MG63 (cell line): ENCODE results near the gene BCAR3. TPM values are rescaled to one million over a fixed set of nuclear protein-coding genes. Genes with fewer than 3 reads are reported as not detected.
A peak's percentile ranks its signal among the peaks of the same experiment; 100 is the strongest.
"Not testable (repeated sequence)": the region's sequence is repeated elsewhere in the genome, so short reads cannot be mapped to it uniquely, and the experiment has no call there.

Experiments used
- DNase-seq: peaks from one replicate; pipeline ENCODE4 v3.0.0-alpha.2; 2020
- H3K27me3 ChIP-seq: fragments of 250-450 bp; sonication (Bioruptor Pico); 2 replicates; pipeline ENCODE4 v1.5.1; 2020; ENCODE audit warnings: mild to moderate bottlenecking, moderate library complexity
- H3K36me3 ChIP-seq: fragments of 250-450 bp; sonication (Bioruptor Pico); 2 replicates; pipeline ENCODE4 v1.5.1; 2020; ENCODE audit warnings: mild to moderate bottlenecking, moderate library complexity
- H3K4me3 ChIP-seq: fragments of 250-450 bp; sonication (Bioruptor Pico); 2 replicates; pipeline ENCODE4 v1.5.1; 2020; ENCODE audit warnings: mild to moderate bottlenecking, moderate library complexity
- H3K9me3 ChIP-seq: fragments of 250-450 bp; sonication (Bioruptor Pico); 2 replicates; pipeline ENCODE4 v1.5.1; 2020; ENCODE audit warnings: mild to moderate bottlenecking, moderate library complexity
- total RNA-seq: library from RNA; depleted of rRNA; stranded (reverse); fragments of >200 nt; shearing (Covaris generic); gene quantifications from 2 replicates; pipeline ENCODE4 v1.2.3, GENCODE V29; 2014; ENCODE audit warnings: low replicate concordance

The BCAR3 gene
- total RNA-seq, 1 experiment from 2014 or later = 26.0 TPM

DNA sequence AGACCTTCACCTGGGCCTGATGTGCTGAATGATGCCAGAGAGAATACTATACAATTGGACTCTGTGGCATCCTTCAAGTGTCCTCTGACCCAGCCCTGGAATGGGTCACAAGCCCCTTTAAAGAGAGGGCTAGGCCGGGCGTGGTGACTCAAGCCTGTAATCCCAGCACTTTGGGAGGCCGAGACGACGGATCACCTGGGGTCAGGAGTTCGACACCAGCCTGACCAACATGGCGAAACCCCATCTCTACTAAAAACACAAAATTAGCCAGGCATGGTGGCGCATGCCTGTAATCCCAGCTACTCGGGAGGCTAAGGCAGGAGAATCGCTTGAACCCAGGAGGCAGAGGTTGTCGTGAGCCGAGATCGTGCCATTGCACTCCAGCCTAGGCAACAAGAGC lies 15.9 kb upstream of the BCAR3 start:
- not testable (repeated sequence) for H3K4me3 ChIP-seq, H3K9me3 ChIP-seq, DNase-seq, H3K36me3 ChIP-seq, H3K27me3 ChIP-seq

- DNase-seq = no peak
- H3K36me3 ChIP-seq = no peaks in the 10 kb centered on the region
- no peaks in the 10 kb centered on the region for H3K9me3 ChIP-seq
- no peaks in the 10 kb centered on the region for H3K27me3 ChIP-seq
- no peak overlapping the region for H3K4me3 ChIP-seq
These were observed 13.9 kb upstream of the BCAR3 start for GRCh38 chr1:93695411-93696005.

DNA sequence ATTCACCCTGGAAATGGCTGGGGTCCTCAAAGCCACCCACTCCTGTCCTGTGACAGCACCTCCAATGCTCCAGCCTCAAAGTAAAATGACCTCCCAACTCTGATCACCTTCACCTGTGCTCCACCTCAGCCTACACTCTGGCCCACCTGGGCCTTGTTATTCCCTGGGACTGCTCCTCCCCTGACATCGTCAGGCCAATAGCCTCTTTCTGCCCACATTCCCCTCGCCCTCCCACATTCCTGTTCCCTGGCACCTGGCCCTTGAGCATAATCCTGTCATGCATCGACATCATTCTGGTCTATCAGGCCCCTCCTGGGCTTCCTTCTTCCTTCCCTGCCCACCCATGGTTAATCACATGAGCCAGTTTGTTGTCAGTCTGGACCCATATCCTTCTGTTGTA lies 13.2 kb upstream of the BCAR3 start:
- no peak overlapping the region for H3K4me3 ChIP-seq
- DNase-seq = peak; percentile 65
- no peaks in the 10 kb centered on the region for H3K27me3 ChIP-seq
- no peaks in the 10 kb centered on the region for H3K9me3 ChIP-seq
- no peaks in the 10 kb centered on the region for H3K36me3 ChIP-seq

DNA sequence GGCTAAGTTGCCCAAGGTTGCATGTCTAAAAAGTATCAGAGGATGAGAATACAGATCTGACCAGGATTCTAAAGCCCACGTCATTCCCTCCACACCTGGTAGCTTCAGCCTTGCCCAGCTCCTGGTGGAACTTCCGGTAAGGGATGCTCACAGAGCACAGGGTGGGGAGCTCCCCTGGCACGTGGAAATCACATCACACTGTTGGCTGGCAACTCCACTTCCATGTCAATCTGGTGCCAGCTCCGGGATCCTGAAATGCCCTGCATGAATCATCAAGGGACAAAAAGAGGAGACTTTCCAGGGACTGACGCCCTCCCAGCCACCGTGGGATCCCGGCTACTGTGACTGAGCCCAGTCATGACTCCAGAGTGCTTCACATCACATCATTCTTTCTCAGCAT lies 12.4 kb upstream of the BCAR3 start:
- DNase-seq = peak; percentile 46
- Histone ChIP-seq H3K4me3 (no peak overlapping the region), H3K9me3 (no peaks in the 10 kb centered on the region), H3K36me3 (no peaks in the 10 kb centered on the region), H3K27me3 (no peaks in the 10 kb centered on the region)

GRCh38 chr1:93692983-93693591 lies 11.4 kb upstream of the BCAR3 start:
- peak; percentile 89 for DNase-seq
- Histone ChIP-seq H3K36me3 (no peaks in the 10 kb centered on the region), H3K27me3 (no peaks in the 10 kb centered on the region), H3K4me3 (peak overlapping the region; percentile 24), H3K9me3 (no peaks in the 10 kb centered on the region)

DNA sequence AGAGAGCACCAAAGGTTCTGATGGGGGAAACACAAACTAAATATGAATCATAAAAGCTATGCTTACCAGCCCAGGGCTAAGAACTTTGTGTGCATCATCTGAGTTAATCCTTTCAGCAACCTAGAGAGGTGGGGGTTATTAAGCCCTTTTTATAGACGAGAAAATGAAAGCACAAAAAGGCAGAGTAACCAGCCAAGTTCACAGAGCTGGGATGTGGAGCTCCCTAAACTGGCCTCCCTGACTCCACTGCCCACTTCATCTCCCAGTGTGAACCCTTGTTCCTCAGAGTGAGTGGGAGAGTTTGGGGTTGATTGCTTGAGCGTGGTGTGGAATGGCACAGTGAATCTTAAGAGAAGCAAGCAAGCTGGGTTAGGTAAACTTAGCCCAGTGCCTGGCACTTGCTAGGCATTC lies 10.8 kb upstream of the BCAR3 start:
- Histone ChIP-seq H3K9me3 (no peaks in the 10 kb centered on the region), H3K27me3 (no peaks in the 10 kb centered on the region), H3K36me3 (no peaks in the 10 kb centered on the region), H3K4me3 (peak overlapping the region; percentile 24)
- peak; percentile 54 for DNase-seq

- Histone ChIP-seq H3K27me3 (no peaks in the 10 kb centered on the region), H3K36me3 (no peaks in the 10 kb centered on the region), H3K4me3 (no peak overlapping the region; the same call in 1 of the 2 replicates), H3K9me3 (no peaks in the 10 kb centered on the region)
- no peak for DNase-seq
These were observed 10.4 kb upstream of the BCAR3 start for GRCh38 chr1:93692026-93692425.

DNA sequence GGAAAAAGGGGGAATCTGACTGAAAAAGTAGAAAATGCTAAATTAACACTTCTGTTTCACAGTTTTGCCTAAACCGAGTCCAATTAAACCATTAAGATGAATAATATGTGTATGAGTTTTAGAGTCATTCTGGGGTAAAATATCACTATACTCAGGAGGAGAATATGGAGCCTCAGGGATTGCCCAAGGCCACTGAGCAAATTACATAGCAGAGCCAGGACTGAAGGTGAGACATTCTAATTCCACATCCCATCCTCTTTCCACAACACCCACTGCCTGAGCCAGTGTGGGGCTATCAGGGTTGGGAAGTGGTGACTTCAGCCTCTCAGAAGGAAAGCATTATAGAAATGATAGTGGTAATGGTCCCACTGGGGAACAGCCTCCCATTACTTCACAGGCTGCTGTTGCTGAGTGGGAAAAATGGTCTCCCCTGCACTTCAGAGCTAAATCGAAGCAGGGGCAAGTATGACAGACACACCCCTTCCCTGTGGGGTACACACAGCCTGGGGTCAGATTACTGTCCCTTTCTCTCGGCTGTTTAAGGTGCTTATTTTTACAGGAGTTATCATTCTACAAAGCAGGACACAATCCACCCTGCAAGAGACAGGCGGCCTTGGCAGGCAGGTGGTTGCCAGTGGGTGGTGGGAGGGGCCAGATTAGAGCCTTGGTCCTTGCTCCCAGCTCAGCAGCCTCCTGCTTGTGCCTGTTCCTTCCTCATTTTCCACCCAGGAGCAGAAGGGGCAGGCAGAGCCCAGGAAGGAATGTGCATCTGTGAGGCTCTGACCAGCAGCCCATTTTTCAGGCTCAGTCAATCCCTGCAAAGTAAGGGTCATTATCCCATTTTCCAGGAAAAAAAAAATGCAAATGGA lies 9.5 kb upstream of the BCAR3 start:
- Histone ChIP-seq H3K4me3 (no peak overlapping the region), H3K36me3 (no peaks in the 10 kb centered on the region), H3K27me3 (no peaks in the 10 kb centered on the region), H3K9me3 (no peaks in the 10 kb centered on the region)
- DNase-seq = peak; percentile 39

DNA sequence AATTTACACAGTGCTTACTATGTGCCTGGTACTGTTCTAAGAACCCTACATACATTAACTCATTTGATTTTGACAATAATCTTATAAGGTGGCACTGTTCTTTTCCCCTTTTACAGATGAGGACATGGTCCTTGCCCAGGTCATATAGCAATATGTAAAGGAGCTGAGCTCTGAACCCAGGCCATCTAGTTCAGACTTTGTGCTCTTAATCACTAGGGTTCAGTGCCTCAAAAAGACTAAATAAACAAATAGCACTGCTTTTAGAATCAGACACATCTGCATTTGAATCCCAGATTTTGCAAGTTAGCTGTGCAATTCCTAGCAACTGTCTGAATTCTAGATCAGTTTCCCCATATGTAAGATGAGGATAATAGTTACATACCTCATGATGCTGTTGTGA lies 8.7 kb upstream of the BCAR3 start:
- Histone ChIP-seq H3K36me3 (no peaks in the 10 kb centered on the region), H3K4me3 (no peak overlapping the region)

GRCh38 chr1:93689521-93690223 lies 8.0 kb upstream of the BCAR3 start:
- Histone ChIP-seq H3K36me3 (no peaks in the 10 kb centered on the region), H3K9me3 (no peaks in the 10 kb centered on the region), H3K4me3 (no peak overlapping the region), H3K27me3 (no peaks in the 10 kb centered on the region)
- no peak for DNase-seq

More for the DNA sequence above, 8.7 kb upstream of the BCAR3 start:
- Histone ChIP-seq H3K9me3 (no peaks in the 10 kb centered on the region), H3K27me3 (no peaks in the 10 kb centered on the region)
- DNase-seq = no peak

DNA sequence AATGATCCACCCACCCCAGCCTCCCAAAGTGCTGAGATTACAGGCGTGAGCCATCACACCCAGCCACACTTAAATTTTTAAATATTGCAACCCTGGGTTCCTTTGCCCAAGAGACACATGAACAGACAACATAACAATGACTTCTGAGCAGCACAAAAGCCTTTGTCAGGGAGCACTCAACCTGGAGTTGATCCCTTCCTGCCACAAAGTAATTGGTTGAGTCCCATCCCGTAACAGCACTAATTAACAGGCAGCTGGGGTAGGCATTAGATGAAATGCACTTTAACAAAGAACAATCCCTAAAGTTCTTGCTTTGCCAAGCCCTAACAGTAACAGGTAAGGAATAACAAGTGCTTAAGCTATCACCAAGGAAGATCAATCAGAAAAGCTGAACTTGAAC lies 5.9 kb upstream of the BCAR3 start:
- no peaks in the 10 kb centered on the region for H3K9me3 ChIP-seq
- no peak overlapping the region for H3K4me3 ChIP-seq
- no peaks in the 10 kb centered on the region for H3K27me3 ChIP-seq
- DNase-seq = no peak
- H3K36me3 ChIP-seq = no peaks in the 10 kb centered on the region

GRCh38 chr1:93686504-93687250 lies 5.0 kb upstream of the BCAR3 start:
- Histone ChIP-seq H3K9me3 (no peaks in the 10 kb centered on the region), H3K36me3 (no peaks in the 10 kb centered on the region), H3K4me3 (no peak overlapping the region), H3K27me3 (no peaks in the 10 kb centered on the region)
- DNase-seq = peak; percentile 50

- no peaks in the 10 kb centered on the region for H3K9me3 ChIP-seq
- H3K27me3 ChIP-seq = no peaks in the 10 kb centered on the region
- H3K36me3 ChIP-seq = no peaks in the 10 kb centered on the region
- no peak overlapping the region for H3K4me3 ChIP-seq
- no peak for DNase-seq
These were observed 4.3 kb upstream of the BCAR3 start for GRCh38 chr1:93685918-93686317.

DNA sequence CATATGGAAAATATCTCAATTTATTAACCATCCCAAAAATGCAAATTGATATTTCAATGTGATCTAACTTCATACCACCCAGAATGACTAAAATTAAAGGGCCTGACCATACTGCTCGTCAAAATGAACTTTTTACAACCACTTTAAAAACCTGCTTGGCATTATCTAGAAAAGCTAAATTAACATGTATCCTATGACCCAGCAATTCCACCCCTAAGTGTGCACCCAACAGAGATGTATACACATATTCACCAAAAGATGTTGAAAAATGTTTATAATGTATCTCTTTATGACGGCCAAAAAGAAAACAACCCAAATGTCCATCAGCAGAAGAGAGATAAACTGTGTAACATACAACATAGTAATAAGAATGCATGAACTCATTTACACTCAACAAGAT lies 1.6 kb upstream of the BCAR3 start:
- H3K36me3 ChIP-seq = peaks cover under 1% of the 10 kb centered on the region; the same call in 1 of the 2 replicates
- no peaks in the 10 kb centered on the region for H3K27me3 ChIP-seq
- DNase-seq = no peak
- no peak overlapping the region for H3K4me3 ChIP-seq
- no peaks in the 10 kb centered on the region for H3K9me3 ChIP-seq

DNA sequence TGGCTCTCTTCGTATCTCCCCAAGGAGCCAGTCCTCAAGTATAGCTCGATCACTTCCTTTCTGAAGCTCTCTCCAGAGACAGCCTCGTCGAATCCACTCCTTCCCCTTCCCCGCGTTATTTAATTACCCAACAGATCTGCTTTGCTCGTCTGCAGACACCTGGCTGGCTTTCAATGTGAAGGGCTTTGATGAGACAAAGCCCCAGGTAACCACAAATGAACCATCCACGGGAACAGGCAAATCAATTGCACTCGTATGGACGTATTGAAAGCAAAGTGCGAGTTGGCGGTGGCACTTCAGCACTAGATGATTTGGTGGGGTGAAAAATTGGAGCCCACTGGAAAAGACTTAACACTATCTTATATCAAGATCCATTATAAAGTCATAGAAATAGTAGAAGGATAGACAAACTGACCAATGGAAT lies 364 bp upstream of the BCAR3 start:
- Histone ChIP-seq H3K9me3 (no peaks in the 10 kb centered on the region), H3K36me3 (peaks cover 12% of the 10 kb centered on the region), H3K4me3 (peak overlapping the region; percentile 70), H3K27me3 (no peaks in the 10 kb centered on the region)
- no peak for DNase-seq

DNA sequence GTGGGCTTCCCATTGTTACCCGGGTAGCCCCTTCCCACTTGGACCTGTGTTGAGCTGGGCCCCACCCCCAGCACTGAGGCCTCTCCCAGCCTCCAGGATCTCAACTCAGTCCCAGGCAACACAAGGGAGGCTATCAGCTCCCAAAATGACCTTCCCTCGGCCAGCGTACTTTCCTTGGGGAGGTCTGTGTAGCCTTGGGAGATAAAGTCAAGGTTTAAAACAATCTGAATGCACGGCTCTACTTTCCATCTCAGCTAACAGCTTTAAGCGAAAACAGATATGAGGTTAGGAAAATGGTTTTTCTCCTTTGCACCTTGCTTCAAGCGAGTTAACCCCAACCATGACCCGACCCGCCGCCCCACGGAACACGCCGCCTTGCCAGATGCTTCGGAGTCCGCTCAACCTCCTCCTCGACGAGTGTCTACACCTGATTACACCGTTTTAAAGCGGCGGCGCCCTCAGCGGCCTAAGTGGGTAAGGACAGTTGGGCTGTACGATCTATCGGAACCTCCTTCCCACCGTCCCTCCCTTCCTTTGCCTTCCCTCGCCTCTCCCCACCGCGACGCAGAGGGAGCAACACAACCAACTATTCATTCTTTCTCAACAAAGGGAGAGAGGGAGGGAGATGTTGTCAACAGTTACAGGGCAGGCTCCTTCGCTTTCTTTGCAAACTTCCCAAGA lies 1.1 kb downstream of the BCAR3 start:
- Histone ChIP-seq H3K4me3 (peak overlapping the region; percentile 70), H3K36me3 (peaks cover 18% of the 10 kb centered on the region), H3K9me3 (no peaks in the 10 kb centered on the region), H3K27me3 (no peaks in the 10 kb centered on the region)
- DNase-seq = peak; percentile 83
